Measurements from ENCODE around the gene LRRC70.

Gene LRRC70

GRCh38 chr5:62575489-62575888 lies 3.1 kb upstream of the LRRC70 start:
- TF ChIP-seq CTCF (IDR thresholded peaks at IDR 0.05): no peak
- H3K9me3 Mint-ChIP-seq: no peaks in the 10 kb centered on the region
- DNase-seq: no peak
- peaks cover 5% of the 10 kb centered on the region for H3K36me3 Mint-ChIP-seq (ENCODE audit: low read depth)
- peaks cover 6% of the 10 kb centered on the region for H3K4me1 Mint-ChIP-seq
- no peak overlapping the region for H3K4me3 Mint-ChIP-seq
- H3K27me3 Mint-ChIP-seq (ENCODE audit: low read depth, poor library complexity): no peaks in the 10 kb centered on the region
- H3K27ac Mint-ChIP-seq: no peak overlapping the region

- Mint-ChIP-seq H3K27ac (peak overlapping the region; percentile 3), H3K4me1 (peaks cover 6% of the 10 kb centered on the region), H3K27me3 (ENCODE audit: low read depth, poor library complexity) (no peaks in the 10 kb centered on the region), H3K36me3 (ENCODE audit: low read depth) (peaks cover 7% of the 10 kb centered on the region), H3K9me3 (no peaks in the 10 kb centered on the region), H3K4me3 (no peak overlapping the region)
- TF ChIP-seq CTCF (IDR thresholded peaks at IDR 0.05): no peak
- no peak for DNase-seq
Measured at GRCh38 chr5:62576570-62577170, 1.9 kb upstream of the LRRC70 start.

- Mint-ChIP-seq H3K9me3 (no peaks in the 10 kb centered on the region), H3K4me1 (peaks cover 6% of the 10 kb centered on the region), H3K36me3 (ENCODE audit: low read depth) (peaks cover 7% of the 10 kb centered on the region), H3K4me3 (no peak overlapping the region), H3K27ac (no peak overlapping the region), H3K27me3 (ENCODE audit: low read depth, poor library complexity) (no peaks in the 10 kb centered on the region)
- no peak for DNase-seq
- TF ChIP-seq CTCF (IDR thresholded peaks at IDR 0.05): no peak
Measured at GRCh38 chr5:62577488-62577887, 1.1 kb upstream of the LRRC70 start.

GRCh38 chr5:62579761-62580160 lies 1.1 kb downstream of the LRRC70 start:
- Mint-ChIP-seq H3K27me3 (ENCODE audit: low read depth, poor library complexity) (no peaks in the 10 kb centered on the region), H3K36me3 (ENCODE audit: low read depth) (peaks cover 7% of the 10 kb centered on the region), H3K4me1 (peaks cover 6% of the 10 kb centered on the region), H3K9me3 (no peaks in the 10 kb centered on the region), H3K4me3 (no peak overlapping the region), H3K27ac (no peak overlapping the region)
- DNase-seq: no peak
- TF ChIP-seq CTCF (IDR thresholded peaks at IDR 0.05): no peak

- Mint-ChIP-seq H3K27me3 (ENCODE audit: low read depth, poor library complexity) (no peaks in the 10 kb centered on the region), H3K4me1 (peaks cover 6% of the 10 kb centered on the region), H3K27ac (no peak overlapping the region), H3K4me3 (no peak overlapping the region), H3K9me3 (no peaks in the 10 kb centered on the region), H3K36me3 (ENCODE audit: low read depth) (peaks cover 7% of the 10 kb centered on the region)
- no peak for DNase-seq
- TF ChIP-seq CTCF (IDR thresholded peaks at IDR 0.05): no peak
Measured at GRCh38 chr5:62581836-62582597, 3.4 kb downstream of the LRRC70 start.

GRCh38 chr5:62584391-62584790 lies 5.8 kb downstream of the LRRC70 start:
- no peaks in the 10 kb centered on the region for H3K27me3 Mint-ChIP-seq (ENCODE audit: low read depth, poor library complexity)
- no peaks in the 10 kb centered on the region for H3K9me3 Mint-ChIP-seq
- TF ChIP-seq CTCF (IDR thresholded peaks at IDR 0.05): no peak
- DNase-seq: no peak
- no peak overlapping the region for H3K4me3 Mint-ChIP-seq
- H3K4me1 Mint-ChIP-seq: no peaks in the 10 kb centered on the region
- H3K27ac Mint-ChIP-seq: no peak overlapping the region
- H3K36me3 Mint-ChIP-seq (ENCODE audit: low read depth): peaks cover 22% of the 10 kb centered on the region
